HUES6 (cell line): Measurements from ENCODE around the gene HDAC4.

Source experiments
- H3K27ac ChIP-seq: 2 replicates; pipeline ENCODE4 v1.7.0; 2013; ENCODE audit warnings: low read depth, mild to moderate bottlenecking, low read length, inconsistent platforms
- H3K27me3 ChIP-seq: 2 replicates; pipeline ENCODE4 v1.6.1; 2013; ENCODE audit warnings: low read length; ENCODE audit not compliant: control insufficient read depth, insufficient read depth
- H3K36me3 ChIP-seq: 2 replicates; pipeline ENCODE4 v1.6.1; 2013; ENCODE audit warnings: low read length; ENCODE audit not compliant: control insufficient read depth, insufficient read depth
- H3K4me1 ChIP-seq: 2 replicates; pipeline ENCODE4 v1.6.1; 2013; ENCODE audit warnings: low read length; ENCODE audit not compliant: control insufficient read depth, insufficient read depth
- H3K4me3 ChIP-seq: 2 replicates; pipeline ENCODE4 v1.5.1; 2013; ENCODE audit warnings: low read depth, low read length
- H3K9ac ChIP-seq: one replicate; pipeline ENCODE4 v1.6.1; 2013; ENCODE audit warnings: mild to moderate bottlenecking, low read length
- H3K9me3 ChIP-seq: 2 replicates; pipeline ENCODE4 v1.6.1; 2013; ENCODE audit warnings: low read depth, low read length; ENCODE audit not compliant: control insufficient read depth, insufficient read depth

HDAC4 gene

GRCh38 chr2:239096676-239097427 lies 304.0 kb downstream of the HDAC4 start:
- Histone ChIP-seq H3K9me3 (no peaks in the 10 kb centered on the region), H3K36me3 (peaks cover 15% of the 10 kb centered on the region), H3K27me3 (no peaks in the 10 kb centered on the region), H3K4me3 (no peak overlapping the region), H3K4me1 (no peaks in the 10 kb centered on the region), H3K27ac (no peak overlapping the region), H3K9ac (no peak overlapping the region)

- Histone ChIP-seq H3K4me1 (no peaks in the 10 kb centered on the region), H3K9me3 (no peaks in the 10 kb centered on the region), H3K36me3 (peaks cover 10% of the 10 kb centered on the region), H3K4me3 (no peak overlapping the region), H3K27me3 (no peaks in the 10 kb centered on the region), H3K27ac (no peak overlapping the region), H3K9ac (no peak overlapping the region)
These were observed 305.2 kb downstream of the HDAC4 start for GRCh38 chr2:239095460-239096081.

DNA sequence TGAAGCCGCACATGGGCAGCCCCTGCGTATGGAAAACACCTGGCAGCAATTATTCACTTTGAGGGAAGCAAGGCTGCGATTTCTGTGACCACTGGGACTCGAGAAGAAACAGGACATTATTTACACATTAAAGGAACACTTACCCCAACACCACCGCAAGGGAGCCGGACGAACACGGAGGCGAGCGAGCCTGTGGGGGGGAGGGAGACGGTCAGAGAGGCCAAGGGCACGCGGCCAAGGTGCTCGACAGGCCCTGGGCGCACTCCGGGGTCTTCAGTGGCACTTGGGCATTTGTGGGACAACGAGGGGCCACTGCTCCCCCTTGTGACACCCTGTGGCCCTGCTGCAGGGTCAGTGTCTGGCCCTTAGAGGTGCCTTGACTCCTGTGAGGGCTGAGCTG lies 306.0 kb downstream of the HDAC4 start:
- H3K36me3 ChIP-seq, result peaks cover 9% of the 10 kb centered on the region

GRCh38 chr2:239093952-239094351 lies 306.9 kb downstream of the HDAC4 start:
- peaks cover 5% of the 10 kb centered on the region; the same call in 1 of the 2 replicates for H3K36me3 ChIP-seq
- no peak overlapping the region for H3K9ac ChIP-seq

More for the DNA sequence above, 306.0 kb downstream of the HDAC4 start:
- Histone ChIP-seq H3K27me3 (no peaks in the 10 kb centered on the region), H3K4me1 (no peaks in the 10 kb centered on the region), H3K9ac (no peak overlapping the region), H3K4me3 (no peak overlapping the region), H3K9me3 (no peaks in the 10 kb centered on the region), H3K27ac (no peak overlapping the region)

GRCh38 chr2:239093542-239093941 lies 307.3 kb downstream of the HDAC4 start:
- Histone ChIP-seq H3K27ac (no peak overlapping the region), H3K9me3 (no peaks in the 10 kb centered on the region), H3K4me1 (no peaks in the 10 kb centered on the region), H3K4me3 (no peak overlapping the region), H3K27me3 (no peaks in the 10 kb centered on the region), H3K9ac (no peak overlapping the region), H3K36me3 (peaks cover 5% of the 10 kb centered on the region; the same call in 1 of the 2 replicates)

More at GRCh38 chr2:239093952-239094351, 306.9 kb downstream of the HDAC4 start:
- Histone ChIP-seq H3K27me3 (no peaks in the 10 kb centered on the region), H3K4me1 (no peaks in the 10 kb centered on the region), H3K27ac (no peak overlapping the region), H3K9me3 (no peaks in the 10 kb centered on the region), H3K4me3 (no peak overlapping the region)

DNA sequence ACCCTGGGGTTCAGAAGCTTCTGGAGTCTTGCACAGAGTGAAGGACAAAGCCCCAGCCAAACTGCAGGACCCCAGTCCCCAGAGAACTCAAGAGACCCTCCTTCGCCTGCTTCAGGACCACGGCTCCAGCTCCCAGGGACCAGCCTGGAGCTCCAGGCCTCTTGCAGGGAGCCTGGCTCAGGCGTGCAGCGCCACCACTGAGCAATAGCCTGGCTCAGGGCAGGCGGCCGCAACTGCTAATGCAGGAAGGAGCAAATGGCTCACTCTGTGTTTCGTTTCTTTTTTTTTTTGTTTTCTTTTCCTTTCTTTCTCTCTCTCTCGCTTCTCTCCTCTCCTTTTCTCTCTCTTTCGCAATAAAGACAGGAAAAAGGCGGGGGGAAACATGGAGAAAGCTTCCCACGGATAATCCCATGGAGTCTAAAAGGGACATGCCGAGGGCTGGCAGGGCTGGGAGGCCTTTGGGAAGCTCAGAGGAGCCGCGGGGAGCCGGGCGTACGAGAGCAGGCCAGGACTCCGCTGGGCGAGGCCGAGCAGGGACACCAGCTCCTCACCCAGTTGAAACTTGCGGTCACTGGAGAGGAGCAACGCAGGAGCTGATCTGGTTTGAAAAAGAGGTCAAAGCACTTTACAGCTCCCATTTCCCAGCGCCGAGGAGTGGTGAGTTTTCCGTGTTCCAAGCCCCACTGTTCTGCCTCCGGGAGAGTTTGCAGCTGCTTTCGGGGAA lies 308.1 kb downstream of the HDAC4 start:
- no peak overlapping the region for H3K4me3 ChIP-seq
- no peaks in the 10 kb centered on the region for H3K4me1 ChIP-seq
- H3K9ac ChIP-seq, result no peak overlapping the region
- peaks cover 10% of the 10 kb centered on the region; the same call in 1 of the 2 replicates for H3K36me3 ChIP-seq
- no peaks in the 10 kb centered on the region for H3K27me3 ChIP-seq
- no peaks in the 10 kb centered on the region for H3K9me3 ChIP-seq
- peak overlapping the region; percentile 8; the same call in 1 of the 2 replicates for H3K27ac ChIP-seq

DNA sequence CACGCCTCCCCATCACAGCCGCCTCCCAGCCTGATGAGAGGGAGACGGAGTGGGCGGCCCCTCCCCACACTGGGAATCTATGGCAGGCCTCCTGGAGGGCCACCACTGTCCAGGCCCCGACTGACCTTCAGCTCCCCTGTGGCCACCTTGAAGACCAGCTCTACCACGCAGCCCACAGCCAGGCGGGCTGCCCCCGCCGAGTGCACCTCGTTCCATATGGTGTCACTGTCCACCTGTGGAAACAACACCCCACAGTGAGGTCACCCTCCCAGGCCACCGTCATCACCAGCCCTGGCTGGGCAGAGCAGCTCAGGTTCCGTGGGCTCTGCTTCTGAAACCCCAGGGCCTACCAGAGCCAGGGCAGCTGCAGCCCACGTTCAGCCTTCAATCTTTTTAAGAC lies 310.9 kb downstream of the HDAC4 start:
- H3K9me3 ChIP-seq, result no peaks in the 10 kb centered on the region
- H3K36me3 ChIP-seq, result peaks cover 10% of the 10 kb centered on the region
- H3K27ac ChIP-seq, result no peak overlapping the region

DNA sequence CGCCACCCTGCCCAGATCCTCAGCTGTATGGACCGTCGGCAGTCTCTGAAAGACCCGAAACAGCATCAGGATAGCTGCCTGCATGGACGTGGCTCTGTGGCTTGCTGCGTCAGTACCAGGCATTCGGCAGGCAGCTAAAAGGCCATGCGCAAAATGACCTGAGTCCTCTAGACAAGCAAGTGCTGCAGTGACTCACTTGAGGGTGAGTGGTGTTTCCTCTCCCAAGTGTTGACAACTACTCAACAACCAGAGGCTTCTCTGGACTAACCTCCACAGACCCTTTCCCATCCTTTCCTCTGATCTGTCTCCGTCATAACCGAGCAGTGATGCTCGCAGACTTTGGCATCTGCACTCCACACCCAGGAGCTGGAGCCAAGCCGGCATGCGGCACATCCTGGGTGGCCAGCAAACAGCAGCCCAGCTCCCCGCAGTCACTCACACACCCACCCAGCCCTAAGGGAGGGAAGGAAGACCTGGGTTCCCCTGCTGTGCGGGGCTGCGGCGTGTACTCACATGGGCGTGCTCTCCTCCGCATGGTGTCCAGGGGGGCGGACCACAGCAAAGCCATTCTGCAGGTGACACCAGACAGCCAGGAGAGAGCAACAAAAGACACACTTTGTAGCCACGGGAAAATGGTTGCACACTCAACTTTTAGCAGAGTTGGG lies 313.6 kb downstream of the HDAC4 start:
- Histone ChIP-seq H3K27me3 (no peaks in the 10 kb centered on the region), H3K27ac (no peak overlapping the region), H3K36me3 (peaks cover 14% of the 10 kb centered on the region), H3K9ac (no peak overlapping the region), H3K9me3 (no peaks in the 10 kb centered on the region), H3K4me1 (no peaks in the 10 kb centered on the region), H3K4me3 (no peak overlapping the region)

More for the DNA sequence above, 310.9 kb downstream of the HDAC4 start:
- no peak overlapping the region for H3K4me3 ChIP-seq
- no peaks in the 10 kb centered on the region for H3K27me3 ChIP-seq
- H3K4me1 ChIP-seq, result no peaks in the 10 kb centered on the region
- H3K9ac ChIP-seq, result no peak overlapping the region

DNA sequence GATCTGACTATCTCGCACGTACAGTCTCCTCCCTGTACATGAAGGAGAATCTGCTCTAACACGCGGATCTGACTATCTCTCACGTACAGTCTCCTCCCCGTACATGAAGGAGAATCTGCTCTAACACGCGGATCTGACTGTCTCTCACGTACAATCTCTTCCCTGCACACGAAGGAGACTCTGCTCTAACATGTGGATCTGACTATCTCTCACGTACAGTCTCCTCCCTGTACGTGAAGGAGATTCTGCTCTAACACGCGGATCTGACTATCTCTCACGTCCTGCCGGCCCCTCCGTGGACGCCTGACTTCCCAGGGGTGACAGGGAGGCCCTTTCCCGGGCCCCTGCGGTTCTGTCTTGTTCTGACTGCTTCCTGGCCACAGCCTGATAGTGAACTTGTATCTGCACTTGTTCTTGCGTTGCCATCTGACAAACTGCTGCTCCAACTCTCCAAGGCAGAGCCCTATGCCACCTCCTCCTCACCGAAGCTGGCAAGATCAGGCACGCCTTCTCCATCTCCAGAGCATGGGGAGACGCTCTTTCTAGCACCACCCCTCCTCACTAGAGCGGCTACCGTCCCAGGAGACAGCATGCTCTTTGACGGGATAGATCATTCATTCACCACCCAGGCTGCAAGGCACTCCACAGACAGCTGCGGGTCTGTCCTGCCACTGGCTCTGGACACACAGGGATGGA lies 314.3 kb downstream of the HDAC4 start:
- no peaks in the 10 kb centered on the region for H3K9me3 ChIP-seq
- H3K36me3 ChIP-seq, result peaks cover 17% of the 10 kb centered on the region
- no peaks in the 10 kb centered on the region for H3K4me1 ChIP-seq
- H3K27me3 ChIP-seq, result no peaks in the 10 kb centered on the region
- no peak overlapping the region for H3K9ac ChIP-seq
- no peak overlapping the region for H3K27ac ChIP-seq
- no peak overlapping the region for H3K4me3 ChIP-seq

- Histone ChIP-seq H3K27me3 (no peaks in the 10 kb centered on the region), H3K4me1 (no peaks in the 10 kb centered on the region), H3K27ac (no peak overlapping the region), H3K9ac (no peak overlapping the region), H3K9me3 (no peaks in the 10 kb centered on the region), H3K36me3 (peaks cover 25% of the 10 kb centered on the region), H3K4me3 (no peak overlapping the region)
These were observed 315.4 kb downstream of the HDAC4 start for GRCh38 chr2:239085201-239085992.
